Measurements from ENCODE around the gene NXNL1. TPM values are rescaled to one million over a fixed set of nuclear protein-coding genes. Genes with fewer than 3 reads are reported as not detected.

The NXNL1 gene, protein sequence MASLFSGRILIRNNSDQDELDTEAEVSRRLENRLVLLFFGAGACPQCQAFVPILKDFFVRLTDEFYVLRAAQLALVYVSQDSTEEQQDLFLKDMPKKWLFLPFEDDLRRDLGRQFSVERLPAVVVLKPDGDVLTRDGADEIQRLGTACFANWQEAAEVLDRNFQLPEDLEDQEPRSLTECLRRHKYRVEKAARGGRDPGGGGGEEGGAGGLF
- not detected in 2 replicates for total RNA-seq

DNA sequence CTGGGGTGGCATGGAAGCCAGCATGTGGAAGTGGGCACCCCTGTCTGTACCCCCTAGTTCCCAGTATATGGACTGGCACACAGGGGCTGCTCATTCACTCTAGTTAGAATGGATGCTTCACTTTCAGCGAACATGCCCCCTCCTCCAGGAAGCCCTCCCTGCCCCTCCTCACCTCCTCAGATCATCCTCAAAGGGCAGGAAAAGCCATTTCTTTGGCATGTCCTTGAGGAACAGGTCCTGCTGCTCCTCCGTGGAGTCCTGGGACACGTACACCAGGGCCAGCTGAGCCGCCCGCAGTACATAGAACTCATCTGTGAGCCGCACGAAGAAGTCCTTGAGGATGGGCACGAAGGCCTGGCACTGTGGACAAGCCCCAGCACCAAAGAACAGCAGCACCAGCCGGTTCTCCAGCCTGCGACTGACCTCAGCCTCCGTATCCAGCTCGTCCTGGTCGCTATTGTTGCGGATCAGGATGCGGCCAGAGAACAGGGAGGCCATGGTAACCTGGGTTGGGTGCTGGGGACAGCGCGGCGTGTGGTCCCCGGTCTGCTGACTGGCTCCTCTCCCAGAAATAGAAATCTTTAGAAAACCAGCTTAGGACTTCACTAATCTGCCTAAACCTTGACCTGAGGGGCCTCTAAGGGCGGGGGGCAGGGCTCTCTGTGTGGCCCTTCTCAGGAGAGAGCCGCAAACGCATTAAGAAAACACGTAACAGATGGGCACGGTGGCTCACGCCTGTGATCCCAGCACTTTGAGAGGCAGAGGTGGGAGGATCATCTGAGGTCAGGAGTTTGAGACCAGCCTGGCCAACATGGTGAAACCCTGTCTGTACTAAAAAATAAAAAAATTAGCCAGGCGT, at the start of gene NXNL1:
NXNL1 (minus strand) TSS at position 555 of the 859 bp plus-strand sequence; CDS start at position 498, 57 bp downstream.

DNA sequence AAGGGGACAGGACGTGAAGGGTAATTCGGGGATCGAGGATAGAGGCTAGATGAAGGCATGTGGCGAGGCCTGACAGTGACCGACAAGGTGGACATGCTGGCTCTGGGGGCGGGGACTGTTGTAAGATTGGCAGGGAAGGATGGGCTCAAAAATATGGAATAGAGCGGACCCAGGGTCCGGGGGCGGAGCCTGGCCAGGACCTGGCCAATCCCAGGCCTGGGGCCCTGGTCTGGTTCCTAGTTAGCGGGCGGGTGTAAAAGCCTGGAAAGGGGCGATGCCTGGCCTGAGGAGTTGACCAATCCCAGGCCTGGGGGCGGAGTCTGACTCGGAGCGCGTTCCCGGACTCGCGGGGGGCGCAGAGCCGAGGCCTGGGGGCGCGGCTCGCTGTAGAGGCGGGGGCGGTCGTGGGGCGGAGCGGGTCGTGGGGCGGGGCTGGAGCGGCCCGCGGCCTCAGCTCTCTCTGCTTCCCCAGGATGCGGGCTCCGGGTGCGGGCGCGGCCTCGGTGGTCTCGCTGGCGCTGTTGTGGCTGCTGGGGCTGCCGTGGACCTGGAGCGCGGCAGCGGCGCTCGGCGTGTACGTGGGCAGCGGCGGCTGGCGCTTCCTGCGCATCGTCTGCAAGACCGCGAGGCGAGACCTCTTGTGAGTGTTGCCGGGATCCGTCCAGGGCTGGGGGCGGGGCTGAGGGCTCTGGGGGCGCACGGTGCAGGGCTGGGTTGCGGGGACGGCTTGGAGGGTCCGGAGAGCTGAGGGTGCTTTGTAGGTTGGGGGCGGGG, 9.5 kb upstream of the NXNL1 start, which contains the start of gene SLC27A1:
SLC27A1 (plus strand) TSS at position 457 of the 774 bp plus-strand sequence; CDS start at position 474, 17 bp downstream.

DNA sequence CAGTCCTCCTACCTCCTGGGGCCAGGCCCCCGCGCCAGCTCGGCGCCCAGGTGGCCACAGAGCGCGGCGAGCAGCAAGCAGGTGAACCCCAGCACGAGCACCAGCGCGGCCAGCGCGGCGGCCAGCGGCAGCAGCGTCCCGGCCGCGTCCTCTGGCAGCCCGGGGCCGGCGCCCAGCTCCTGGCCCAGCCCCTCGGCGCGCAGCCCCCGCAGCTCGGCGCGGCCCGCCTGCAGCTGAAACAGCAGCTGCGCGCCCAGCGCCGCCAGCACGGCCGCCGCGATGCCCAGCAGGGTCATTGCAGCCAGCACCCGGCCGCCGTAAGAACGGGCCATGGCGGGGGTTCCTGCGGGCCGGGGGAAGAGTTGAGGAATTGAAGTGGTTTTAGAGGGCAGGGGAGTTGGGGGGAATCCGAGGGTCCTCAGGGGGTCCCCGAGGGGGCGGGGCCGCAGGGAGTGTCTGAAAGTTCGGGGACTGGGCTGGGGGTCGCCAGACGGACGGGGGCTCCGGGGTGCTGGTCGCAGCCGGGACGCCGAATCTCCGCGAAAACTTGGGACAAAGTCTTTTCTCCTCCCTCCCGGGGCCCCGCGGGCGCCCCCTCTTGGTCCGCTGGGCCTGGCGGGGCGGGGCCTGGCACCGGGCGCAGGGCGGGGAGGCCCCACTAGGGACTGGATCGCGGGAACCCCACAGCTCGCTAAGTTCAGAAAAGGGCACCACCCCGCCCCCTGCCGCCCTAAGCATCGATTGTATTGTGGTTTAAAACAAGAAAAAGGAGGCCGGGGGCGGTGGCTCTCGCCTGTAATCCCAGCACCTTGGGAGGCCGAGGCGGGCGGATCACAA, 12.4 kb downstream of the NXNL1 start, which contains the start of gene TMEM221:
TMEM221 (minus strand) TSS at position 538 of the 837 bp plus-strand sequence; CDS start at position 332, 206 bp downstream.

DNA sequence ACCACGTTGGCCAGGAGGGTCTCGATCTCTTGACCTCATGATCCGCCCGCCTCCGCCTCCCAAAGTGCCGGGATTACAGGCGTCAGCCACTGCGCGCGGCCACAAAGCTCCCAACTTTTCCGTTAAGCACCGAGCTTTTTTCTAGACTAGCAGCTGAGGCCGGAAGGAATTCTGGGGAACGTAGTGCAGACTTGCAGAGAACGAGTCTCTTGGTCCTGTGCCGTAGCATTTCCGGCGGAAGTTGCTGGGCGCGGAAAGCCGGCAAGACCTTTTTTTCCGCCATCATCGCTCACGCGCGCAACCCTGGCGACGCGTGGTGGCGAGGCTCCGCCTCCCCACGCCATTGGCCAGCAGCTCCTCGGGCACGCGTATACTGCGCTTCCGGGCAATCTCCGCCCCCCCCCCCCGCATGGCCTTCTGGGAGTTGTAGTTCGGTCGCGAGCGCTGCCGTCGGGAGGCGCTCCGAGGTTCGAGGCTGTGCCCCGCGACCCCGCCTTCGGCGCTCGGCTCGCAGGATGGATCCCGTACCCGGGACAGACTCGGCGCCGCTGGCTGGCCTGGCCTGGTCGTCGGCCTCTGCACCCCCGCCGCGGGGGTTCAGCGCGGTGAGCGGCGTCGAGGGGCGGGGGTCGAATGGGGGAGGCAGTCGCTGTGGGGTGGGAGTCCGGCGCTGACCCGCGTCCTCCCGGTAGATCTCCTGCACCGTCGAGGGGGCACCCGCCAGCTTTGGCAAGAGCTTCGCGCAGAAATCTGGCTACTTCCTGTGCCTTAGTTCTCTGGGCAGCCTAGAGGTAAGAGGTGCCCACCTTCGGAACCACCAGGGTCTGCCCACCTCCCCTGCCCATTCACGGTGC, 40.9 kb downstream of the NXNL1 start, which contains the start of gene MVB12A:
MVB12A (plus strand) TSS at position 427 of the 854 bp plus-strand sequence; CDS start at position 516, 89 bp downstream.

Other genes starting within 250 kb of the NXNL1 start
- 18.2 and 20.9 TPM in 2 replicates for gene USE1, start 245.6 kb downstream of the NXNL1 start, total RNA-seq
- 2.9 and 4.9 TPM in 2 replicates for gene OCEL1, start 234.7 kb downstream of the NXNL1 start, total RNA-seq
- 42.7 and 48.3 TPM in 2 replicates for gene NR2F6, start 215.0 kb downstream of the NXNL1 start, total RNA-seq
- not detected in 2 replicates for gene USHBP1, start 196.2 kb downstream of the NXNL1 start, total RNA-seq
- gene BABAM1, start 193.5 kb downstream of the NXNL1 start, total RNA-seq: 58.9 and 79.5 TPM in 2 replicates
- gene ANKLE1, start 179.0 kb downstream of the NXNL1 start, total RNA-seq: 0.65 TPM in 1 of 2 replicates, not detected in the other
- 16.7 and 18.2 TPM in 2 replicates for gene ABHD8, start 157.5 kb downstream of the NXNL1 start, total RNA-seq
- gene MRPL34, start 155.1 kb downstream of the NXNL1 start, total RNA-seq: 34.6 and 38.3 TPM in 2 replicates
- 10.9 and 21.6 TPM in 2 replicates for gene DDA1, start 151.4 kb downstream of the NXNL1 start, total RNA-seq
- 9.2 and 10.1 TPM in 2 replicates for gene ANO8, start 126.1 kb downstream of the NXNL1 start, total RNA-seq
- 13.6 and 14.9 TPM in 2 replicates for gene GTPBP3, start 123.4 kb downstream of the NXNL1 start, total RNA-seq
- under 0.01 TPM in 1 of 2 replicates, not detected in the other for gene PLVAP, start 83.6 kb downstream of the NXNL1 start, total RNA-seq
- gene CCDC194, start 66.7 kb downstream of the NXNL1 start, total RNA-seq: 0.49 TPM in 1 of 2 replicates, not detected in the other
- 15.1 and 31.6 TPM in 2 replicates for gene BST2, start 55.3 kb downstream of the NXNL1 start, total RNA-seq
- 57.9 and 68.2 TPM in 2 replicates for gene MVB12A, start 40.9 kb downstream of the NXNL1 start, total RNA-seq
- gene TMEM221, start 12.3 kb downstream of the NXNL1 start, total RNA-seq: 0.12 TPM in 1 of 2 replicates, not detected in the other
- gene SLC27A1, start 9.6 kb upstream of the NXNL1 start, total RNA-seq: 71.6 and 87.1 TPM in 2 replicates
- gene PGLS, start 50.7 kb upstream of the NXNL1 start, total RNA-seq: 72.2 and 74.3 TPM in 2 replicates
- gene COLGALT1, start 94.7 kb upstream of the NXNL1 start, total RNA-seq: 91.4 and 113 TPM in 2 replicates
- gene UNC13A, start 227.4 kb upstream of the NXNL1 start, total RNA-seq: 0.12 and 0.16 TPM in 2 replicates